Brain microvascular endothelial cell (primary cell): ENCODE data around the gene DCC.

Experiments used
- DNase-seq: peaks from one replicate; pipeline ENCODE4 v3.0.0-alpha.2; 2020
- H3K27ac ChIP-seq: fragments of 250-450 bp; sonication (Bioruptor Pico); 2 replicates; pipeline ENCODE4 v1.5.1; 2020; ENCODE audit warnings: mild to moderate bottlenecking, moderate library complexity
- H3K27me3 ChIP-seq: fragments of 250-450 bp; sonication (Bioruptor Pico); replicated peaks from 2 replicates; pipeline ENCODE4 v1.5.1; 2020; ENCODE audit warnings: mild to moderate bottlenecking
- H3K36me3 ChIP-seq: fragments of 250-450 bp; sonication (Bioruptor Pico); replicated peaks from 2 replicates; pipeline ENCODE4 v1.5.1; 2020; ENCODE audit warnings: mild to moderate bottlenecking
- H3K4me3 ChIP-seq: 2 replicates; pipeline ENCODE4 v1.5.1; 2011; ENCODE audit warnings: low read depth, mild to moderate bottlenecking, control low read depth, low read length, moderate library complexity
- in situ Hi-C: cut with HindIII; loops from 2 replicates; pipeline ENCODE4 v1.10.0; 2017; ENCODE audit warnings: low sequenced_read_pairs, low pct_ligation_motif_present
- TF ChIP-seq, protein P1 (sequence below): IDR thresholded peaks from 2 replicates; pipeline ENCODE4 v1.5.1; 2011; ENCODE audit warnings: low read depth, mild to moderate bottlenecking, moderate library complexity, low read length, control low read depth, inconsistent platforms; ENCODE audit errors: missing control alignments

Gene DCC

DNA sequence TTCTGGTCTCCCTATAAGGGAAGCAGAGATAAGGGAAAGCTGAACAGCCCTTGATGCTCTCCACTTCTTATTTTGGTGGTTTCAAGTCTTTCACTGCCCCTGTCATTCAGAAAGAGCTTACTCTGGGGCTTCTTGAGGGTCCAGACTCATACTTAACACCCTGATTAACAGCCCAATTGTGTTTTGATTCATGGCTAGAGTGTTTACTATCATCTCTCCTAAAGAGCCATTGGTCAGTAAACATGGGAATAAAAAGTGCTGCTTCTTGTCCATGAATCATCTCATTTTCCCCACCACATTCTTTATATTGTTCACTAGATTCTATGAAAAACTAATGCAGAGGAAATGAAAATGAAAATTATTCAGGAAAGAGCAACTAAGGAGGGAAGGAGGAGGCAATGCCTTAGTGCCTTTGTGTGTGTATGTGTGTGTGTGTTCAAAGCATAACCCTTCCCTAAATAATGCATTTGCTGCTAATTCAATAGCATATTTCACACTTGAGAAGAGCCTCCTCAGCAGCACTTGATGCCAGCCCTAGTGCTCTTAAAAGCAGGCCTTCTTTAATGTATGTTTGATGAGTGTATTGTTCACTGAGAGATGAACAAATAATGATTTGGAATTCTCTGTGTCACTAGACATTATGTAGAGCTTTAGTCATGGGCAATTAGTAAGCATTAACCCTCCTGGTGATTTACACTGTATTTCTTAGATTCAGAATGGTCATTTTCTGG lies 63.5 kb downstream of the DCC start:
- no peaks in the 10 kb centered on the region for H3K27me3 ChIP-seq
- TF ChIP-seq, protein P1, sequence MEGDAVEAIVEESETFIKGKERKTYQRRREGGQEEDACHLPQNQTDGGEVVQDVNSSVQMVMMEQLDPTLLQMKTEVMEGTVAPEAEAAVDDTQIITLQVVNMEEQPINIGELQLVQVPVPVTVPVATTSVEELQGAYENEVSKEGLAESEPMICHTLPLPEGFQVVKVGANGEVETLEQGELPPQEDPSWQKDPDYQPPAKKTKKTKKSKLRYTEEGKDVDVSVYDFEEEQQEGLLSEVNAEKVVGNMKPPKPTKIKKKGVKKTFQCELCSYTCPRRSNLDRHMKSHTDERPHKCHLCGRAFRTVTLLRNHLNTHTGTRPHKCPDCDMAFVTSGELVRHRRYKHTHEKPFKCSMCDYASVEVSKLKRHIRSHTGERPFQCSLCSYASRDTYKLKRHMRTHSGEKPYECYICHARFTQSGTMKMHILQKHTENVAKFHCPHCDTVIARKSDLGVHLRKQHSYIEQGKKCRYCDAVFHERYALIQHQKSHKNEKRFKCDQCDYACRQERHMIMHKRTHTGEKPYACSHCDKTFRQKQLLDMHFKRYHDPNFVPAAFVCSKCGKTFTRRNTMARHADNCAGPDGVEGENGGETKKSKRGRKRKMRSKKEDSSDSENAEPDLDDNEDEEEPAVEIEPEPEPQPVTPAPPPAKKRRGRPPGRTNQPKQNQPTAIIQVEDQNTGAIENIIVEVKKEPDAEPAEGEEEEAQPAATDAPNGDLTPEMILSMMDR = no peak
- no peak overlapping the region for H3K4me3 ChIP-seq
- no peak overlapping the region for H3K27ac ChIP-seq
- in situ Hi-C loops = no loop called here
- DNase-seq = no peak
- H3K36me3 ChIP-seq = no peaks in the 10 kb centered on the region

DNA sequence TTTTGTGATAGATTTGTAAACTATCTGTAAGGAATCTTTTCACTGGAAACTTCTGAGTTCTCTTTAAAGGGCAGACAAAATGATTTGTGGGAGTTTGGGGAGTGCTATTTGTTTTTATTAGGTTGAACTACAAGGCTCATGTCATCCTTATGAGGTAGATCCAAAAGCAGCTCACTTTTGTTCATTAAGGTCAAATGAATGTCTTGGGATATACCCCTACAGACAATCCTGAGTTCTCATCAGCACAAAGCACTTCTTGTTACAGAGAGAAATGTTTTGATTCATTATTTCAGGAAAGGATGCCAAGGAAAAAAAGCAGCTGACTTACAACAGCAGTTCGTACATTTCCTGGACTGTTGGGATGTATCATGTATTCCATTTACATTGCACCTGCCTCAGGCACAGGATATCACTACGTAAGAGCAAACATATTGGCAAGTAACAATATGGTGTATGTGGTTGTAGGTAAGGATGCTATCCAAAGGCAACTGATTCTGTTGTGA lies 68.9 kb downstream of the DCC start:
- in situ Hi-C loops = no loop called here
- no peak overlapping the region for H3K4me3 ChIP-seq
- TF ChIP-seq, protein P1 = no peak
- H3K36me3 ChIP-seq = no peaks in the 10 kb centered on the region
- H3K27me3 ChIP-seq = no peaks in the 10 kb centered on the region
- DNase-seq = no peak
- H3K27ac ChIP-seq = no peak overlapping the region

DNA sequence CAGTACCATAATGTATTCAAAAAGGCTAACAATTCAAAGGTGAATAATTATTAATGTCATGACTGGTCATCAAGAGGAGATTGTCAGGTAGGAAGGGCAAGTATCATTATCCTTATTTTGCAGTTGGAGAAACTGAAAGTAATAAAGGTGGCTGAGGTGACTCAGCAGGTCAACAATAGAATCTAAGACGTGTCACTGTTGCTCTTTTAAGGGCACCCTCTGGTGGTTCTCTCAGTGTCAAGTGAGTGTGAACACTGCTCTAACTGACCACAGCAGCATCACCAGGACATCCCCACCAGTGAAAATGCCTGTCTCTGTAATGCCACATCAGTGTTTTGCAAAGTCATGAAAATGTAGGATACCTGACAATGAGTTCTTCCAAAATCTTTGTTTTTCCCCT lies 69.7 kb downstream of the DCC start:
- H3K27me3 ChIP-seq = no peaks in the 10 kb centered on the region
- in situ Hi-C loops = no loop called here
- no peak for DNase-seq
- H3K36me3 ChIP-seq = no peaks in the 10 kb centered on the region
- no peak overlapping the region for H3K4me3 ChIP-seq
- TF ChIP-seq, protein P1 = no peak
- no peak overlapping the region for H3K27ac ChIP-seq

DNA sequence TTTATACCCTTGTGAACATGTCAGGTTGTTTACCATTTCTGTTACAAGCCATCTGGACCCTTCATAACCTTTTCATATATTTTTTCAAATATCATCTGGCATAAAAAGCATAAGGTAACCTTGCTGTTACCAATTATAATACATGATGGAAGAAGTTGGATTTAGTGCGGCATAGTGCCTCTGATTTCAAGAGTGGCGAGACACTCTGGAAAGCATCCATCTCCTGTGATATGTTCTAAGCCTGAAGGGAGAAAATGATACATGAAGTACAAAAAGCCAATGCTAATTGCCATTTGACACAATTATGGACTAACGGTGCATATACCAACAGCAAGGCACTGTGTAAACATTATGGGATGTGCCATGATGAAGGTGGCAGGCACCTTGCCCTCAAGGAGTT lies 75.1 kb downstream of the DCC start:
- DNase-seq = no peak
- in situ Hi-C loops = no loop called here
- no peak overlapping the region for H3K27ac ChIP-seq
- no peaks in the 10 kb centered on the region for H3K27me3 ChIP-seq
- H3K36me3 ChIP-seq = no peaks in the 10 kb centered on the region
- TF ChIP-seq, protein P1 = no peak
- H3K4me3 ChIP-seq = no peak overlapping the region

DNA sequence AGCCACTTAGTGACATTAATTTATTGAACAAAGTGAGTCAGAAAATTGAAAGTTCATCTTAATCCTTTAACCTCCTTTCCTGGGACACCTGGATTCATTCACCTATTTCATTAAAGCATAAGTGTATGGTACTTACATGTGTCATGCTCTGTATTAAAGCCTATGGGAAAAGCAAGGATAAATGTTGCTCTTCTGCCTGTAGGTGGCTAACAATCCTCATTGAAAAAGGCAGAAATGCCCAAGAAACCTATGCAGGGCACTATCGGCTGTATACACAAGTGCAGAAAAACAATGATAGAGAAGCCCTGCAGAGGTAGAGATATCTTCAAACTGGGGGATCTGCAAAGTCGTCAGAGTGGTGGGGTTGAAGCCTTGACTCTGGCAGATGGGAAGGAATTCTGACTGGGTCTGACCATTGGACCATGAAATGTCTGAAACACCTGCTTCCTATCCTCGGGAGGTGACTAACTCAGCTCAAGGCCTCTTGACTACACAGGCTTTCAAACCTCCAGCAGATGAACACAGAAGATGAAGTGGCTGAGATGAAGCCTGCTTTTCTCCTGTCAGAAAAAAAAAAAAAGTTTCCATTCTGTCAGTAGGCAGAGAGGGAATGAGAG lies 83.1 kb downstream of the DCC start:
- DNase-seq = no peak
- TF ChIP-seq, protein P1 = no peak
- in situ Hi-C loops = no loop called here
- Histone ChIP-seq H3K36me3 (no peaks in the 10 kb centered on the region), H3K27ac (no peak overlapping the region), H3K4me3 (no peak overlapping the region), H3K27me3 (no peaks in the 10 kb centered on the region)
